H1 (cell line): Measurements from ENCODE around the gene TBX5. TPM values are rescaled to one million over a fixed set of nuclear protein-coding genes. Genes with fewer than 3 reads are reported as not detected.

Source experiments
- CTCF ChIA-PET: fragments of 300-600 bp; sonication (Branson Sonifier 250); formaldehyde crosslinking; loops from one replicate; lab custom pipeline; 2021; ENCODE audit not compliant: partially characterized antibody; lab: Charles Lee
- POLR2A ChIA-PET: fragments of 300-600 bp; sonication (Branson Sonifier 250); formaldehyde crosslinking; loops from one replicate; lab custom pipeline; 2021; ENCODE audit warnings: inconsistent platforms; ENCODE audit not compliant: partially characterized antibody; lab: Charles Lee
- DNase-seq, 2 experiments: peaks; one replicate each; pipeline versions ENCODE4 v3.0.0 to v3.0.0-alpha.2; 2010 to 2022; ENCODE audit warnings: low spot score in 2 of 2, low read depth in 1 of 2, mixed read lengths in 1 of 2
- FAIRE-seq: peaks from 2 replicates; lab custom pipeline; 2011; peaks lifted over from hg19 to GRCh38; lab: Jason Lieb, UNC
- H2AFZ ChIP-seq: 2 replicates; pipeline ENCODE4 v1.8.1; 2012; ENCODE audit warnings: low read length, inconsistent platforms
- H2AK5ac ChIP-seq: 2 replicates; pipeline ENCODE4 v1.6.1; 2013; ENCODE audit warnings: low read depth, low read length
- H2BK120ac ChIP-seq: replicated peaks from 2 replicates; pipeline ENCODE3; 2013; ENCODE audit warnings: low read depth, low read length, inconsistent platforms
- H2BK12ac ChIP-seq: 2 replicates; pipeline ENCODE4 v1.6.1; 2013; ENCODE audit warnings: low read depth, low read length
- H2BK15ac ChIP-seq: 2 replicates; pipeline ENCODE4 v1.6.1; 2013; ENCODE audit warnings: low read length
- H2BK20ac ChIP-seq: 2 replicates; pipeline ENCODE4 v1.6.1; 2013; ENCODE audit warnings: low read length
- H2BK5ac ChIP-seq: 2 replicates; pipeline ENCODE4 v1.6.1; 2013; ENCODE audit warnings: low read depth, low read length
- H3K14ac ChIP-seq: 2 replicates; pipeline ENCODE4 v1.6.1; 2013; ENCODE audit warnings: inconsistent platforms; ENCODE audit not compliant: insufficient read length
- H3K18ac ChIP-seq: 2 replicates; pipeline ENCODE4 v1.6.1; 2013; ENCODE audit warnings: low read length; ENCODE audit errors: extremely low read depth
- H3K23ac ChIP-seq: 2 replicates; pipeline ENCODE4 v1.6.1; 2013; ENCODE audit warnings: inconsistent platforms; ENCODE audit not compliant: insufficient read length
- H3K23me2 ChIP-seq: 2 replicates; pipeline ENCODE4 v1.6.1; 2013; ENCODE audit warnings: low read depth, low read length
- H3K27ac ChIP-seq: 2 replicates; pipeline ENCODE4 v1.6.1; 2011; ENCODE audit warnings: low read depth, low read length, inconsistent platforms
- H3K27me3 ChIP-seq, 4 experiments: replicated peaks in 1 of 4; 1 replicate in 1 of 4; 2 replicates in 3 of 4; pipeline versions ENCODE4 v1.6.1 to v1.8.1; 2011 to 2013; ENCODE audit warnings: low read length in 3 of 4, mild to moderate bottlenecking in 3 of 4, inconsistent platforms in 2 of 4, mixed read lengths in 2 of 4, moderate library complexity in 1 of 4; ENCODE audit not compliant: control insufficient read depth in 3 of 4, insufficient read depth in 3 of 4; ENCODE audit errors: extremely low read depth in 1 of 4
- H3K36me3 ChIP-seq, 4 experiments: 2 replicates each; pipeline versions ENCODE4 v1.6.1 to v1.8.1; 2011 to 2013; ENCODE audit warnings: mild to moderate bottlenecking in 4 of 4, low read length in 3 of 4, moderate library complexity in 2 of 4, control low read depth in 1 of 4, inconsistent platforms in 1 of 4; ENCODE audit not compliant: insufficient read depth in 4 of 4, control insufficient read depth in 2 of 4
- H3K4ac ChIP-seq: replicated peaks from 2 replicates; pipeline ENCODE3; 2013; ENCODE audit warnings: low read length, low read depth, mixed read lengths, inconsistent platforms; ENCODE audit not compliant: insufficient read length
- H3K4me1 ChIP-seq, 4 experiments: replicated peaks in 1 of 4; 1 replicate in 1 of 4; 2 replicates in 3 of 4; pipeline versions ENCODE4 v1.6.1 to v1.8.1; 2011 to 2013; ENCODE audit warnings: low read length in 3 of 4, inconsistent platforms in 2 of 4, mixed read lengths in 1 of 4; ENCODE audit not compliant: insufficient read depth in 4 of 4, control insufficient read depth in 3 of 4
- H3K4me2 ChIP-seq, 2 experiments: 2 replicates each; pipeline versions ENCODE4 v1.6.1 to v1.8.1; 2011 to 2013; ENCODE audit warnings: low read depth in 2 of 2, low read length in 2 of 2, control low read depth in 1 of 2, inconsistent platforms in 1 of 2, mild to moderate bottlenecking in 1 of 2; ENCODE audit not compliant: insufficient read depth in 1 of 2
- H3K4me3 ChIP-seq, 4 experiments: fragments of 200-600, 300-600 bp in 1 of 4; sonication (generic), shearing (Covaris generic), sonication (Bioruptor Twin) in 1 of 4; 2 replicates each; pipeline versions ENCODE4 v1.5.1 to v1.8.1; 2011 to 2016; ENCODE audit warnings: low read length in 4 of 4, low read depth in 3 of 4, control low read depth in 2 of 4, inconsistent platforms in 2 of 4, mild to moderate bottlenecking in 2 of 4, mixed read lengths in 1 of 4, moderate library complexity in 1 of 4; ENCODE audit not compliant: insufficient read depth in 2 of 4; ENCODE audit errors: extremely low read depth in 1 of 4
- H3K56ac ChIP-seq: replicated peaks from 2 replicates; pipeline ENCODE3; 2013; ENCODE audit warnings: low read depth, mild to moderate bottlenecking, mixed read lengths, low read length, inconsistent platforms; ENCODE audit not compliant: insufficient read length
- H3K79me1 ChIP-seq: 2 replicates; pipeline ENCODE4 v1.6.1; 2013; ENCODE audit warnings: low read depth, low read length, control low read depth
- H3K79me2 ChIP-seq, 2 experiments: 2 replicates each; pipeline versions ENCODE4 v1.6.1 to v1.8.1; 2012 to 2013; ENCODE audit warnings: low read length in 2 of 2, mild to moderate bottlenecking in 2 of 2, inconsistent platforms in 1 of 2; ENCODE audit not compliant: insufficient read depth in 2 of 2, control insufficient read depth in 1 of 2
- H3K9ac ChIP-seq, 4 experiments: replicated peaks in 1 of 4; 1 replicate in 1 of 4; 2 replicates in 3 of 4; pipeline versions ENCODE4 v1.6.1 to v1.8.1; 2011 to 2013; ENCODE audit warnings: low read depth in 3 of 4, low read length in 3 of 4, control low read depth in 2 of 4, mild to moderate bottlenecking in 2 of 4, moderate library complexity in 2 of 4, inconsistent platforms in 1 of 4; ENCODE audit errors: extremely low read depth in 1 of 4
- H3K9me3 ChIP-seq, 2 experiments: 2 replicates each; pipeline versions ENCODE4 v1.6.1 to v1.8.1; 2012 to 2013; ENCODE audit warnings: mild to moderate bottlenecking in 2 of 2, moderate library complexity in 2 of 2, control low read depth in 1 of 2, inconsistent platforms in 1 of 2, low read depth in 1 of 2, low read length in 1 of 2, mixed read lengths in 1 of 2; ENCODE audit not compliant: insufficient read depth in 2 of 2
- H4K20me1 ChIP-seq, 2 experiments: replicated peaks in 1 of 2; 2 replicates each; pipeline versions ENCODE3 to v1.8.1; 2011 to 2013; ENCODE audit warnings: inconsistent platforms in 2 of 2, low read length in 2 of 2, mild to moderate bottlenecking in 1 of 2; ENCODE audit not compliant: insufficient read depth in 2 of 2, control insufficient read depth in 1 of 2
- H4K5ac ChIP-seq: 2 replicates; pipeline ENCODE4 v1.6.1; 2013; ENCODE audit warnings: low read length, low read depth, mixed read lengths, inconsistent platforms; ENCODE audit not compliant: insufficient read length
- H4K8ac ChIP-seq: 2 replicates; pipeline ENCODE4 v1.8.0; 2013; ENCODE audit warnings: mild to moderate bottlenecking, moderate library complexity, low read length, inconsistent platforms; ENCODE audit not compliant: insufficient read depth; ENCODE audit errors: extremely low read depth
- H4K91ac ChIP-seq: replicated peaks from 2 replicates; pipeline ENCODE3; 2013; ENCODE audit warnings: low read length, mixed read lengths, inconsistent platforms; ENCODE audit not compliant: insufficient read length
- CBX5 ChIP-seq: fragments of 300-800, 300-1000 bp; sonication (generic); IDR thresholded peaks from 2 replicates; pipeline ENCODE4 v1.7.1; 2016; ENCODE audit warnings: antibody characterized with exemption, low read length, low read depth
- NANOG ChIP-seq: IDR thresholded peaks from 2 replicates; pipeline ENCODE4 v1.6.1; 2011; ENCODE audit warnings: low read length, low read depth, mild to moderate bottlenecking, inconsistent platforms; ENCODE audit not compliant: insufficient read depth, poor library complexity, severe bottlenecking
- POLR2A ChIP-seq, 2 experiments: IDR thresholded peaks; 1 replicate in 1 of 2; 2 replicates in 1 of 2; pipeline ENCODE4 v1.6.1; 2011; ENCODE audit warnings: low read depth in 2 of 2, low read length in 2 of 2, mild to moderate bottlenecking in 2 of 2; ENCODE audit errors: control extremely low read depth in 1 of 2
- RNF2 ChIP-seq: fragments of 200-900, 300-1000 bp; sonication (generic); IDR thresholded peaks from 2 replicates; pipeline ENCODE4 v1.7.1; 2016; ENCODE audit warnings: borderline replicate concordance, low read depth, mild to moderate bottlenecking, antibody characterized with exemption, low read length; ENCODE audit not compliant: poor library complexity, severe bottlenecking; ENCODE audit errors: missing control alignments
- SIN3A ChIP-seq, 2 experiments: IDR thresholded peaks in 1 of 2; conservative IDR thresholded peaks in 1 of 2; 2 replicates each; pipeline ENCODE4 v1.6.1; 2011 to 2012; ENCODE audit warnings: low read length in 2 of 2, improper control_type of control experiment in 1 of 2, low read depth in 1 of 2, mild to moderate bottlenecking in 1 of 2
- SP2 ChIP-seq: IDR thresholded peaks from 2 replicates; pipeline ENCODE4 v1.6.1; 2012; ENCODE audit warnings: mild to moderate bottlenecking, low read length, inconsistent platforms
- YY1 ChIP-seq: IDR thresholded peaks from 2 replicates; pipeline ENCODE4 v1.6.1; 2011; ENCODE audit warnings: low read depth, mild to moderate bottlenecking, low read length
- WGBS, 2 experiments: shearing (Covaris generic) in 1 of 2; methylation state at CpG; one replicate each; pipeline versions ENCODE4 v1.1.6 to v1.1.7; 2013 to 2015; ENCODE audit warnings: low lambda C conversion rate in 2 of 2, mixed read lengths in 2 of 2, inconsistent platforms in 1 of 2, low coverage in 1 of 2, missing lambda C conversion rate in 1 of 2; ENCODE audit not compliant: insufficient replicate concordance in 2 of 2, insufficient coverage in 1 of 2, insufficient read length in 1 of 2; ENCODE audit errors: extremely low coverage in 1 of 2, missing lambda C conversion rate in 1 of 2; 5-methylcytosine and 5-hydroxymethylcytosine counted together
- polyA plus RNA-seq, 7 experiments: library from polyadenylated mRNA; depleted of rRNA in 3 of 7; stranded (reverse) in 5 of 7; unstranded in 2 of 7; fragments of >200 nt in 5 of 7; fragments of 200-250 nt in 2 of 7; gene quantifications; 1 replicate in 5 of 7; 2 replicates in 1 of 7; 4 replicates in 1 of 7; pipeline versions ENCODE4 v1.2.1 to v1.2.3, GENCODE V29; 2011 to 2013; ENCODE audit warnings: missing spikeins in 2 of 7, mixed read lengths in 2 of 7
- total RNA-seq: library from RNA; stranded (reverse); fragmentation: NEBNext Ultra II Directional; extraction: Animal tissue kit (Norgen Biotek cat#: 25700); gene quantifications from 2 replicates; pipeline ENCODE4 v1.2.1, GENCODE V29; 2021
- TF ChIP-seq, protein P1 (sequence below): IDR thresholded peaks from 2 replicates; pipeline ENCODE4 v1.6.1; 2011; ENCODE audit warnings: low read length, improper control_type of control experiment
- TF ChIP-seq, protein P2 (sequence below): IDR thresholded peaks from 2 replicates; pipeline ENCODE4 v1.6.1; 2012; ENCODE audit warnings: inconsistent platforms

Gene TBX5
- total and polyA plus RNA-seq, 2 of the 8 experiments (the other 6 are each of a cell fraction or from before 2014, with no cell fraction given): 0.05 TPM; not detected in 1

DNA sequence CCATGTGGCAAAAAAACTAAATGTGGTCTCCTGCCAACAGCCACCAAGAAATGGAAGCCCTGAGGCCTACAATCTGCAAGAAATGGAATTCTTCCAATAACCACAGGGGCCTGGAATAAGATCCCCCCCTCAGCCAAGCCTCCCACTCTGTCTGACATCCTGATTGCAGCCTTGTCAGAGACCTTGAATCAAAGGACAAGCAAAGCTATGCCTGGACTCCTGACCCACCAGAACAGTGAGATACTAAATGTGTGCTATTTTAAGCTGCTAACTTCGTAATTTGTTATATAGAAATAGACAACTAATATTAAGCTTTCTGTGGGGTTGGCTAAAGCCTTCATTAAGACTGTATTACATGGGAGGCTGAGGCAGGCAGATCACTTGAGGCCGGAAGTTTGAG is 77.7 kb downstream of the TBX5 start:
- Histone ChIP-seq H2BK15ac (no peak overlapping the region), H3K27me3 (no peaks in the 10 kb centered on the region), H4K20me1 (no peaks in the 10 kb centered on the region), H3K27ac (no peak overlapping the region), H4K8ac (no peak overlapping the region), H3K4me2 (no peak overlapping the region), H4K5ac (no peak overlapping the region), H3K23ac (no peak overlapping the region), H2BK5ac (no peak overlapping the region), H4K91ac (no peak overlapping the region), H3K79me1 (no peaks in the 10 kb centered on the region), H2BK120ac (no peak overlapping the region), H3K23me2 (no peaks in the 10 kb centered on the region), H3K79me2 (no peaks in the 10 kb centered on the region), H3K4me1 (no peaks in the 10 kb centered on the region), H3K4me3 (no peak overlapping the region), H3K9ac (no peak overlapping the region), H3K9me3 (no peaks in the 10 kb centered on the region), H3K56ac (no peak overlapping the region), H3K4ac (no peak overlapping the region), H2AK5ac (no peak overlapping the region), H2BK20ac (no peak overlapping the region), H3K36me3 (no peaks in the 10 kb centered on the region), H3K14ac (no peak overlapping the region), H2AFZ (no peak overlapping the region), H3K18ac (no peak overlapping the region), H2BK12ac (no peak overlapping the region)
- TF ChIP-seq SIN3A (conservative IDR thresholded peaks at IDR 0.05 in 1 of 2, IDR thresholded peaks at IDR 0.05 in 1 of 2; ENCODE audit: low read depth in 1 of 2, low read length in 2 of 2) (no peak), RNF2 (no peak), SP2 (no peak), YY1 (no peak), CBX5 (no peak), NANOG (no peak), POLR2A (IDR thresholded peaks at IDR 0.05; ENCODE audit: control extremely low read depth in 1 of 2, low read depth in 2 of 2, low read length in 2 of 2) (no peak)
- TF ChIP-seq, protein P1, sequence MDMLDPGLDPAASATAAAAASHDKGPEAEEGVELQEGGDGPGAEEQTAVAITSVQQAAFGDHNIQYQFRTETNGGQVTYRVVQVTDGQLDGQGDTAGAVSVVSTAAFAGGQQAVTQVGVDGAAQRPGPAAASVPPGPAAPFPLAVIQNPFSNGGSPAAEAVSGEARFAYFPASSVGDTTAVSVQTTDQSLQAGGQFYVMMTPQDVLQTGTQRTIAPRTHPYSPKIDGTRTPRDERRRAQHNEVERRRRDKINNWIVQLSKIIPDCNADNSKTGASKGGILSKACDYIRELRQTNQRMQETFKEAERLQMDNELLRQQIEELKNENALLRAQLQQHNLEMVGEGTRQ: no peak
- TF ChIP-seq, protein P2, sequence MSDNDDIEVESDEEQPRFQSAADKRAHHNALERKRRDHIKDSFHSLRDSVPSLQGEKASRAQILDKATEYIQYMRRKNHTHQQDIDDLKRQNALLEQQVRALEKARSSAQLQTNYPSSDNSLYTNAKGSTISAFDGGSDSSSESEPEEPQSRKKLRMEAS: no peak
- FAIRE-seq (no peak), DNase-seq (no peak)
- POLR2A ChIA-PET: no interaction called here
- CTCF ChIA-PET: interaction anchor here (1.3 to 1.6 kb wide), 4 partner anchors 13 to 102 kb away, joined by 3 to 10 read pairs (median 4); no protein-coding TSS in a partner anchor
- WGBS, 2 experiments: 80% methylated on average over 2 of the region's 2 CpGs; no CpG with 5 or more reads in 1 of the 2 experiments
